ENCODE measurements around the gene RELN.

Gene RELN

DNA sequence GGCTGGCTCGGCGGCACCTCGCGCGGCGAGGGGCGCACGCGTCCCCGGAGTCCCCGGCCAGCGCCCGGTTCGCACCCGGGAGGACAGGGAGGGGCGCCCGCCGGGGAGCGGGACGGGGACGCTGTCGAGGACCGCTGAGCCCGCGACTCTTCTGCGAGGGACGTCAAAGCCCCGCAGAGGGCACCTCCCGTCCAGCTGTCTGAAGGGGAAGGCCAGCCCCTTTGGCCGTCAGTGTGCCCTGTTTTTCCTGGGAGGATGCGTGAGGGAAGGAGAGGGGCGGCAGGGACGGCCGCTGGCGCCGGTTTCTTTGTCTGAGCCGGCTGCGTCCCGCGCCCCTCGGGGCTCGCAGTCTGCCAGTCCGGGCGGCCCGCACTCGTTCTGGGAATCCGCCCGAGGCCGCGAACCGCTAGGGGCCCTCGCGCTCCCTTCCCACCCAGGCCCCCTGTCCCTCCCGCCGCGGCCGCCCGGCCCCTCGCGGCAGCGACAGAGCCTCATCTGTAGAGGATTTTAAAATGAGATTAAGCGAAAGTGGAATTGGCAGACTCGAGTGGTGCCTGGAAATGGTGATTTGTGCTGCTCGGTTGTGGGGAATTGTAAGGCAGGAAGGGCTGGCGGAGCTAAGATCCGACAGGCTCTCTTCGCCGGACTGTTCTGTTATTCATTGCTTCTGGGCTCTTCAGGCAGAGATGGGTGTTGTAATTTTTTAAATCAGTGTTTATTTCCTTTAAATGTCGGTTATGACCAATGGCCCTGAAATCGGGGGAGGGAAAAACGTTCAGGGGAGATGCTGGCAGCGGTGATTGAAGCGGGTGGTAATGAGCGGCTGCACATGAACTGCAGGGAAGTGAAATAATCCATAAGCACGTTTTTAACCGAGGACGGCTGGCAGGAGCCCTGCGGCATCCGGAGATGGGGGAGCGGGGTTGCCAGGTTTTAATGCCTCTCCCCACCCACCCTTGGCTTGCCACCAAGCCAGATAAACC is 618 bp upstream of the RELN start:
- no peak for DNase-seq

DNA sequence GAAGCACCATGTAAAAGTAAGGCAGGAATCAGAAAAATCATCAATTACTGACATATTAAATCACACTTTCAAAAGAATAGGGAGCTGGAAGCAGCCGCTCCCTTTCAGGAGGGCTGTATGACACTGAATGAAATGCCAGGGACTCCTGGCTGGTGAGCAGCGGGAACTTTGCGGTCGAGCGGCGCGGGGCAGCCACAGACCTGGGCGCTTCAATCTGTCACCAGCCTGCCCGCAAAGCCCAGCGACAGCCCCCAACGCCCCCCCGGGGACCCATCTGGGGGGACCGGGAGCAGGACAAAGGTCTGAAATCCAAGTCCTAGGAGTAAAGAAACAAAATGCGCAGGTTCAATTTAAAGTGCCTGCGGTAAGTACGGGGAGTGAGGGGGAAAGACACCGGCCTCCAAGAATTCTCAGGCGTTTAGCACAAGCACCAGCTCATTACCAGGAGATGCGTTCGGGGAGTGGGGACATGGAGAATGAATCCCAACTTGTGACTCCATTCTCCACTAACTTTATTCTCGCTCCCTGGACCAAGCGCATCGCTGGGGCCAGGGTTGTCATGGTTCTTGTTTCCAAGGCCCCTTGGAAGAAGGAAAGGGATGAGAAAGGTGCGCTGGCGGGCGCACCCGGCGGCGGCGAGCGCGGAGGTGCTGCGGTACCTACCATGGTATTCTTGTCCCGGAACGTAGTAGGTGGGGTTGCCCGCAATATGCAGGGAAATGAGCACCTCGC is 824 bp downstream of the RELN start:
- no peak for DNase-seq

GRCh38 chr7:103987451-103987850 is 2.0 kb downstream of the RELN start:
- no peak for DNase-seq

DNA sequence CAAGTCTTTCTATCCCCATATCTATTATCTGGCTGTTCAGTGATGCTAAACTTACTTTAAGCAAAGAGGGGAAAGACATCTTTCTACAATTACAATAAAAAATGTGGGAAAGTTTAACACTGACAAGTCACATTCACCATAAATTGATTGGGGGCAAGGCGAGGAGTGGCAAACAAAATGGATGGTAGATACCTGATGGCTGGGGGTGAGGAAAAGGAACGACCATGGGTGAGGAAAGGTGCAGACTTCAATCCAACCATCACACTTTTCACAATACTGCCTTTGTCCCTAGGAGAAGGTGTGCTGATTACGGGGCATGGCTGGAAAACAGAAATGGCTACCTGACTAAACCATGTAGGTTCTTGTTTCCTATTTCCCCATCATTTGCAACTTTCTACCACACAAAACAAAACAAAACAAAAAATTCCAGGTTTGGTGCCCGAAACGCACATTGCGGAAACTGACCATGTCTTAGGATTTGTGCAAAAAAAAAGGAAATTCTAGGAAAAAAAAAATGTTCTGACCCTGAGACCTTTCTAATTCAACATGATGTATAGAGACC is 3.8 kb downstream of the RELN start:
- DNase-seq, result no peak

GRCh38 chr7:103984050-103984449 is 5.4 kb downstream of the RELN start:
- DNase-seq, result no peak

- no peak for DNase-seq
These were observed 6.1 kb downstream of the RELN start for GRCh38 chr7:103983201-103983977.

DNA sequence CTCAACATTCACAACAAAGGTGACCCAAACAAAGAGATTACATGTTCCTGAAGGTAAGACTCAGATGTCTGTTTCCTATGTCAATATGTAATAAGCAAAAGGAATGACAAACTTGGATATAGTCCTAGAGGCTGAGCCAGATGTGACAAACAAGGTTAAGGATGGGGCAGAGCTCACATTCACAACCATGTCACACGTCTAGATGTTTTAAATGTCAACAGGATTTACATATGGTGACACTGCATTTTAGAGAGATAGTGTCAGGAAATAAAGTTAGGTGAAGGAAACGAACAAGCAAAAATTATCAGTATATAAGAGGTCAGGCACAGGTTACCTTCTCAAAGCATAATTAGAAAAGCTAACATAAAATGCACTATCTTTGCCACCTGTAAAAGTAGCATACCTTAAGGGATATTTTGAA is 8.4 kb downstream of the RELN start:
- no peak for DNase-seq

DNA sequence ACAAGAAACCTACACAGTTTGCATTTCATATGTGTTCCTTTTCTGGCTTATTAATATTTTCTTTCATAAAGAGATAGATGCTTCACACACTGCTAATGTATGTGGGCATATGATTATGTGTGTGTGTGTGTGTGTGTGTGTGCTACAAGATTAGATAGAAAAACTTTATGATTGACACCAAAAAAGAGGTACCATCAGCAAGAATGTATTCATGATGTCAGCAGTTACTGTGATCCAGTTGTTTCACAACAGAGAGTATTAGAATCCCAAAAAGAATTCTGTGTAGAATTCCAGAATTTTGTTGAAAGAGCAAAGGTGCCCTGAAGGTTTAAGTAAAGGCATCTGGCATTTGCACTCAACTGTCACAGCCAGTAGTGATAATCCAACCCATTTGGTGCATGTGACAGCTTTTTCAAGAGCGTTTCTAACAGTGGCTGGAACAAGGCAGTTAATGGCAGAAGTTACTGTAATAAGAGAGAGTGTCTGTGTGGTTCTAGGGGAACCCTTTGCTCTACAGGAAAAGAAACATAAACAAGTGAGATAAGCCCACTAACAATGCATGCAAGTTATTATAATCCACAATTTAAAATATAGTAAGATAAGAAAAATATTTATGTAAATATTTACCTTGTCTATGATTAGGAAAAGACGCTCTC is 16.6 kb downstream of the RELN start:
- no peak for DNase-seq

GRCh38 chr7:103967401-103967800 is 22.1 kb downstream of the RELN start:
- no peak for DNase-seq

GRCh38 chr7:103966593-103967277 is 22.7 kb downstream of the RELN start:
- DNase-seq, result no peak

- DNase-seq, result no peak
These were observed 25.2 kb downstream of the RELN start for GRCh38 chr7:103964269-103964668.

DNA sequence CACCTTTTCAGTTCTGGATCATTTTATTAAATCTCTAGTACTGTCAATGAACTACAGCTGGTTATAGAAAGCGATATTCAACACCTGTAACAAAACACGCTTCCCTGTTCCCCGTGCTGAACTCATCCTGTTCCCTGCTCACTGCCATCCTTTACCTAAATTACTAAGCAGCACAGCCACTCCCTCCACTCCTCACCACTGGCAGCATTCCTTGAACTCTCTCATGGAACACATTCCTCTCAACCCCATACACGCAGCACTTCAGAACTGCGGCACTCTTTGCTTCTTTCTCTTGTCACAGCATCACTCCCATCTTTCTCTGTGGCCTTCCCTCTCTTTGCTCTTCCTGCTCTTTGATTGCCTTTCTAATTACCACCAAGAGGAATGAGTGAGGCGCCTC is 27.4 kb downstream of the RELN start:
- DNase-seq, result no peak

DNA sequence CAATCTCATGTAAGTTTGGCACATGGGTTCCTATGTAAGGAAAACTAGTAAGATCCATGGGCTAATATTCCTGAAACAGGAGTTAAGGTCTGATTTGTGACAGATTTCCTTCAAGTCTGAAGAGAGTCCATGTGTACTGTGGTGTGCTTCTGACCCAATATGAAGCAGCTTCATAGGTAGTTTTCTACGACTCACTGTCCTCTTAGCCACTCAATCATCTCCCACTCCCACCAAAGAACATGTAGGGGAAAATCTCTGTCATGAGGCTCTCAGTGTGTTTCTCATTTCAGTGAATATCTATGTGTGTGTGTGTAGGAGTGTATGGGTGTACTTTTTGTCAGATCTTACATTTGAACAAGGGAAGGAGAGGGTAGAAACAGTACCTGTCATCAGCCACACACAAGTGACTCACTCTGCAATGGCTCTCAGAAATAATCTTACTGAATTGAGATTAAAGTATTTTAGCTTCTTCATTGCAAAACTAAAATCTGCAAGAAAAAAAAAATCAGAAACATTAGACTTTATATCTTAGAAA is 31.1 kb downstream of the RELN start:
- DNase-seq, result no peak

DNA sequence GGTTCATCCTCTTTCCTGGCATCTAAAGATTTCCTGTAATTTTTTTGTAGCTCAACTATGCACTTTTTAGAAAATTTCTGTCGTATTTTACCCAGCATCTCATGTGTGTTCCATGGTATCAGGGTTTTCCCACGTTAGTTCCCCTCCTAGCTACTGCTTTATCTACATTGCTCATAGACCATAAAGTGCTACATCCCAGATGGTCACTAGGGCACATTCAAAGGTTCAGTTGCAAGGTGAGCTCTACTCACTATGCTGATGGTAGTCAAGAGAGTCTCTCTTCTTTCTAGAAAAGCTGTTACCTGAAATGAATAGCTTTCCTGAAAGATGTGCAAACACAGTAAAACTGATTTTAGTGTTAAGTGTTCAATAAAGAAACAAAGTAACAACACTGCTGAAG is 33.5 kb downstream of the RELN start:
- DNase-seq, result no peak

GRCh38 chr7:103952408-103952807 is 37.0 kb downstream of the RELN start:
- no peak for DNase-seq

DNA sequence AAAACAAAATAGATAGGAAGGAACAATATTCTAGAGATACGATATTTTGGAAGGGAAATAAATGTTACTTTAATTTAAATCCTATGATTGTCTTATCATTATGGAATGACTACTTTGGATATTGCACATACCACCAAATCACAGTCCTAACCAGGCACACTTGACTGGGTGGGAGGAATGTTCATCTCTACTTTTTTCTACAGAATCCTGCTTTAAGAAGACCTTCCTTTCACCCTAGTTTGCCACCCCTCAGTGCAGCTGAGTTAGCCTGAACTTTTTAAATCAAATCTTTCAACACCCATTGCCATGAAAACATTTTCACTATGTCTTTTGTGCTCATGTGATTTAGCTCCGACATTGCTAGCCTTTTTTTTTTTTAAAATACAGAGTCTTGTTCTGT is 38.1 kb downstream of the RELN start:
- no peak for DNase-seq

DNA sequence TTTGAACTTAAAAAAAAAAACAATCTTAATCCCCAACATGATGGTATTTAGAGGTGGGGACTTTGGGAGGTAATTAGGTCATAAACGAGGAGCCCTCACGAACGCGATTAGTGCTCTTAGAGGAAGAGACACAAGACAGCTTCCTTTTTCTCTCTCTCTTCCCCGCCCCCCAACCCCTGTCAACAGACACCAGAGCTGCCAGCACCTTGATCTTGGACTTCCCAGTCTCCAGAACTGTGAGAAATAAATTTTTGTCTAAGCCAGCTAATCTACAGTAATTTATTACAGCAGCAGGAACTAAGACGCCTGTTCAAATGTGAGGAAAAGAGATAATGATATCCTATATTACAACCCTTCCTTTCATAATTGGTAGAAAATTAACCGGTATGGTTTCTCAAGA is 40.1 kb downstream of the RELN start:
- DNase-seq, result no peak

- no peak for DNase-seq
These were observed 42.3 kb downstream of the RELN start for GRCh38 chr7:103947026-103947655.

DNA sequence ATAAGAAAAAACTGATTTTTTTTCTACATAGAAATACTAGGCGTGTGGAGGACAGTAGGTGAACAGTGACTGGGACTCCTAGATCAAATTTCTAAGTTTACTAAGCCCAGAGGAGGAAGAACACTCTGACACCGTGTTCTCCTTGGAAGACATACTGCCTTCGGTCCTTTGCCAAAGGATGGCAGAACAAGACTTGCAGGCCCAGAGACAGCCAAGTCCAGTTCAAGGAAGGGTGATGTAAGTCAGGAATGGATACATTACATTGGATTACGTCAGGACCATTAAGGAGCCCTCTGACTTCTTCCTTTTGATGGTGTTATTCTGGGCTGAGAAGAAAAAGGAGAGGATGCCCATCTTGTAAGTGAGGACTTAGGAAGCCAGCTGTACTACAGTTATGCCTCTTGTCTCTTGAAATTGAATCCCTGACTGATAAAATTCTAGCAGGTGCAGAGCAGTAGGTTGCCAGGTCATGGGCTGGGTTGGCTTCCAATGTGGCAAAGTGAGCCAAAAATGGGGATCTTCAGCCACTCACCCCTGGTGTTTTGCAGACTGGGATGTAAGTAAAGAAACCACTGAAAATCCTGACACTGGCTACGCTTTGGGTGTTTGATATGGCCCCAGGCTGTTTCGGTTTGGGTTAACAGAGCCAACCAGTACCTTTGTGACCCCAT is 45.1 kb downstream of the RELN start:
- no peak for DNase-seq

GRCh38 chr7:103941976-103942375 is 47.5 kb downstream of the RELN start:
- DNase-seq, result no peak

Measured in NCI-H1048 (cell line).